Measurements from ENCODE around the gene SLC2A11. TPM values are rescaled to one million over a fixed set of nuclear protein-coding genes. Genes with fewer than 3 reads are reported as not detected.

SLC2A11 gene
- total RNA-seq, 1 donor from 2014 or later, result 2.1 TPM

GRCh38 chr22:23837496-23837859 lies 20.2 kb upstream of the SLC2A11 start:
- no peaks in the 10 kb centered on the region for H3K27me3 ChIP-seq (ENCODE audit: control insufficient read depth in 3 of 3, insufficient read depth in 3 of 3, low read length in 3 of 3)
- H3K4me3 ChIP-seq (ENCODE audit: low read length in 3 of 3), result no peak overlapping the region
- H3K9me3 ChIP-seq (ENCODE audit: control insufficient read depth in 3 of 3, low read length in 3 of 3), result no peaks in the 10 kb centered on the region
- peaks cover 6 to 14% (median 13%) of the 10 kb centered on the region in 3 donors for H3K36me3 ChIP-seq (ENCODE audit: control insufficient read depth in 3 of 3, insufficient read depth in 3 of 3, low read length in 3 of 3)
- no peak overlapping the region for H3K9ac ChIP-seq (ENCODE audit: low read depth in 1 of 3, low read length in 3 of 3)
- peaks cover 53 to 61% (median 61%) of the 10 kb centered on the region in 3 donors for H3K4me1 ChIP-seq (ENCODE audit: control insufficient read depth in 3 of 3, insufficient read depth in 3 of 3, low read length in 3 of 3)
- H3K27ac ChIP-seq (ENCODE audit: low read depth, low read length), result no peak overlapping the region

- Histone ChIP-seq H3K4me1 (ENCODE audit: control insufficient read depth in 3 of 3, insufficient read depth in 3 of 3, low read length in 3 of 3) (peaks cover 46 to 55% (median 55%) of the 10 kb centered on the region in 3 donors), H3K27me3 (ENCODE audit: control insufficient read depth in 3 of 3, insufficient read depth in 3 of 3, low read length in 3 of 3) (no peaks in the 10 kb centered on the region), H3K9me3 (ENCODE audit: control insufficient read depth in 3 of 3, low read length in 3 of 3) (no peaks in the 10 kb centered on the region), H3K36me3 (ENCODE audit: control insufficient read depth in 3 of 3, insufficient read depth in 3 of 3, low read length in 3 of 3) (peaks cover 6 to 14% (median 12%) of the 10 kb centered on the region in 3 donors), H3K27ac (ENCODE audit: low read depth, low read length) (no peak overlapping the region), H3K9ac (ENCODE audit: low read depth in 1 of 3, low read length in 3 of 3) (no peak overlapping the region), H3K4me3 (ENCODE audit: low read length in 3 of 3) (peak overlapping the region in 1 of 3 donors; percentile 60)
Measured at GRCh38 chr22:23837911-23838680, 19.6 kb upstream of the SLC2A11 start.

- no peaks in the 10 kb centered on the region for H3K27me3 ChIP-seq (ENCODE audit: control insufficient read depth in 3 of 3, insufficient read depth in 3 of 3, low read length in 3 of 3)
- peak within 1 kb of the TSS in 1 of 3 donors; percentile 59 for H3K9ac ChIP-seq (ENCODE audit: low read depth in 1 of 3, low read length in 3 of 3)
- H3K36me3 ChIP-seq (ENCODE audit: control insufficient read depth in 3 of 3, insufficient read depth in 3 of 3, low read length in 3 of 3), result peaks cover 1 to 6% (median 6%) of the 10 kb centered on the region in 3 donors
- H3K27ac ChIP-seq (ENCODE audit: low read depth, low read length), result peak within 1 kb of the TSS; percentile 72
- no peaks in the 10 kb centered on the region for H3K9me3 ChIP-seq (ENCODE audit: control insufficient read depth in 3 of 3, low read length in 3 of 3)
- peaks cover 39 to 47% (median 47%) of the 10 kb centered on the region in 3 donors for H3K4me1 ChIP-seq (ENCODE audit: control insufficient read depth in 3 of 3, insufficient read depth in 3 of 3, low read length in 3 of 3)
- H3K4me3 ChIP-seq (ENCODE audit: low read length in 3 of 3), result peak within 1 kb of the TSS in 2 of 3 donors; percentile 60 to 68
Measured at GRCh38 chr22:23838681-23839468, 18.8 kb upstream of the SLC2A11 start, which contains the start of gene DERL3. Gene DERL3, minus strand, starts transcription at chr22:23839006. Its CDS starts 19 bp downstream, at chr22:23838987.

- Histone ChIP-seq H3K4me1 (ENCODE audit: control insufficient read depth in 3 of 3, insufficient read depth in 3 of 3, low read length in 3 of 3) (peaks cover 41 to 48% (median 45%) of the 10 kb centered on the region in 3 donors), H3K27me3 (ENCODE audit: control insufficient read depth in 3 of 3, insufficient read depth in 3 of 3, low read length in 3 of 3) (no peaks in the 10 kb centered on the region), H3K36me3 (ENCODE audit: control insufficient read depth in 3 of 3, insufficient read depth in 3 of 3, low read length in 3 of 3) (peaks cover 0 to 4% (median 0%) of the 10 kb centered on the region in 3 donors), H3K27ac (ENCODE audit: low read depth, low read length) (peak overlapping the region; percentile 72), H3K4me3 (ENCODE audit: low read length in 3 of 3) (peak overlapping the region in 1 of 3 donors; percentile 59), H3K9me3 (ENCODE audit: control insufficient read depth in 3 of 3, low read length in 3 of 3) (no peaks in the 10 kb centered on the region), H3K9ac (ENCODE audit: low read depth in 1 of 3, low read length in 3 of 3) (peak overlapping the region in 1 of 3 donors; percentile 32)
Measured at GRCh38 chr22:23840026-23840425, 17.6 kb upstream of the SLC2A11 start.

GRCh38 chr22:23841292-23841691 lies 16.4 kb upstream of the SLC2A11 start:
- no peak overlapping the region for H3K27ac ChIP-seq (ENCODE audit: low read depth, low read length)
- peaks cover 38 to 48% (median 45%) of the 10 kb centered on the region in 3 donors for H3K4me1 ChIP-seq (ENCODE audit: control insufficient read depth in 3 of 3, insufficient read depth in 3 of 3, low read length in 3 of 3)
- H3K27me3 ChIP-seq (ENCODE audit: control insufficient read depth in 3 of 3, insufficient read depth in 3 of 3, low read length in 3 of 3), result no peaks in the 10 kb centered on the region
- H3K9ac ChIP-seq (ENCODE audit: low read depth in 1 of 3, low read length in 3 of 3), result no peak overlapping the region
- peaks cover 0 to 1% (median 0%) of the 10 kb centered on the region in 3 donors for H3K36me3 ChIP-seq (ENCODE audit: control insufficient read depth in 3 of 3, insufficient read depth in 3 of 3, low read length in 3 of 3)
- no peak overlapping the region for H3K4me3 ChIP-seq (ENCODE audit: low read length in 3 of 3)
- H3K9me3 ChIP-seq (ENCODE audit: control insufficient read depth in 3 of 3, low read length in 3 of 3), result no peaks in the 10 kb centered on the region

GRCh38 chr22:23841736-23842445 lies 15.8 kb upstream of the SLC2A11 start:
- Histone ChIP-seq H3K36me3 (ENCODE audit: control insufficient read depth in 3 of 3, insufficient read depth in 3 of 3, low read length in 3 of 3) (no peaks in the 10 kb centered on the region), H3K9me3 (ENCODE audit: control insufficient read depth in 3 of 3, low read length in 3 of 3) (no peaks in the 10 kb centered on the region), H3K4me3 (ENCODE audit: low read length in 3 of 3) (no peak overlapping the region), H3K9ac (ENCODE audit: low read depth in 1 of 3, low read length in 3 of 3) (no peak overlapping the region), H3K4me1 (ENCODE audit: control insufficient read depth in 3 of 3, insufficient read depth in 3 of 3, low read length in 3 of 3) (peaks cover 41 to 50% (median 47%) of the 10 kb centered on the region in 3 donors), H3K27me3 (ENCODE audit: control insufficient read depth in 3 of 3, insufficient read depth in 3 of 3, low read length in 3 of 3) (no peaks in the 10 kb centered on the region), H3K27ac (ENCODE audit: low read depth, low read length) (no peak overlapping the region)

GRCh38 chr22:23842599-23842998 lies 15.1 kb upstream of the SLC2A11 start:
- Histone ChIP-seq H3K9me3 (ENCODE audit: control insufficient read depth in 3 of 3, low read length in 3 of 3) (no peaks in the 10 kb centered on the region), H3K27ac (ENCODE audit: low read depth, low read length) (no peak overlapping the region), H3K9ac (ENCODE audit: low read depth in 1 of 3, low read length in 3 of 3) (peak overlapping the region in 1 of 3 donors; percentile 40), H3K27me3 (ENCODE audit: control insufficient read depth in 3 of 3, insufficient read depth in 3 of 3, low read length in 3 of 3) (no peaks in the 10 kb centered on the region), H3K4me3 (ENCODE audit: low read length in 3 of 3) (no peak overlapping the region), H3K36me3 (ENCODE audit: control insufficient read depth in 3 of 3, insufficient read depth in 3 of 3, low read length in 3 of 3) (no peaks in the 10 kb centered on the region), H3K4me1 (ENCODE audit: control insufficient read depth in 3 of 3, insufficient read depth in 3 of 3, low read length in 3 of 3) (peaks cover 42 to 51% (median 49%) of the 10 kb centered on the region in 3 donors)

GRCh38 chr22:23844739-23845202 lies 12.9 kb upstream of the SLC2A11 start:
- Histone ChIP-seq H3K9ac (ENCODE audit: low read depth in 1 of 3, low read length in 3 of 3) (peak overlapping the region; percentile 20 to 54 (median 39)), H3K36me3 (ENCODE audit: control insufficient read depth in 3 of 3, insufficient read depth in 3 of 3, low read length in 3 of 3) (no peaks in the 10 kb centered on the region), H3K4me3 (ENCODE audit: low read length in 3 of 3) (peak overlapping the region in 1 of 3 donors; percentile 18), H3K27me3 (ENCODE audit: control insufficient read depth in 3 of 3, insufficient read depth in 3 of 3, low read length in 3 of 3) (no peaks in the 10 kb centered on the region), H3K4me1 (ENCODE audit: control insufficient read depth in 3 of 3, insufficient read depth in 3 of 3, low read length in 3 of 3) (peaks cover 28 to 46% (median 40%) of the 10 kb centered on the region in 3 donors), H3K9me3 (ENCODE audit: control insufficient read depth in 3 of 3, low read length in 3 of 3) (no peaks in the 10 kb centered on the region), H3K27ac (ENCODE audit: low read depth, low read length) (peak overlapping the region; percentile 80)

GRCh38 chr22:23845265-23846080 lies 12.2 kb upstream of the SLC2A11 start:
- Histone ChIP-seq H3K27me3 (ENCODE audit: control insufficient read depth in 3 of 3, insufficient read depth in 3 of 3, low read length in 3 of 3) (no peaks in the 10 kb centered on the region), H3K27ac (ENCODE audit: low read depth, low read length) (peak overlapping the region; percentile 80), H3K4me3 (ENCODE audit: low read length in 3 of 3) (no peak overlapping the region), H3K9ac (ENCODE audit: low read depth in 1 of 3, low read length in 3 of 3) (peak overlapping the region in 2 of 3 donors; percentile 45 to 54), H3K4me1 (ENCODE audit: control insufficient read depth in 3 of 3, insufficient read depth in 3 of 3, low read length in 3 of 3) (peaks cover 27 to 41% (median 36%) of the 10 kb centered on the region in 3 donors), H3K36me3 (ENCODE audit: control insufficient read depth in 3 of 3, insufficient read depth in 3 of 3, low read length in 3 of 3) (no peaks in the 10 kb centered on the region), H3K9me3 (ENCODE audit: control insufficient read depth in 3 of 3, low read length in 3 of 3) (no peaks in the 10 kb centered on the region)

Measured in skeletal muscle tissue (tissue), 4 donors.